Neural progenitor cell (in vitro differentiated cells): Measurements from ENCODE around the gene STK39.

Source experiments
- CTCF ChIP-seq: fragments of 200-600 bp; sonication (generic); IDR thresholded peaks from 2 replicates; pipeline ENCODE4 v1.5.1; 2017; ENCODE audit warnings: antibody characterized with exemption, mild to moderate bottlenecking
- EZH2 ChIP-seq: fragments of 200-600 bp; sonication (generic); IDR thresholded peaks from 2 replicates; pipeline ENCODE4 v1.6.1; 2017; ENCODE audit warnings: antibody characterized with exemption, mild to moderate bottlenecking, moderate library complexity

- TF ChIP-seq CTCF (no peak), EZH2 (no peak)
Measured at GRCh38 chr2:168237741-168238140, 9.7 kb downstream of the STK39 start.
